NCI-H2196 treated with DMSO at 0.1 percent for 48 hours (cell line): ENCODE results near the gene AMDHD2.

Experiments used
- DNase-seq: peaks from one replicate; lab custom pipeline; 2025; ENCODE audit not compliant: unreplicated experiment; lab: John Stamatoyannopoulos, UW

The AMDHD2 gene

GRCh38 chr16:2515180-2515851 is 4.9 kb upstream of the AMDHD2 start:
- no peak for DNase-seq

- no peak for DNase-seq
Observed at GRCh38 chr16:2516391-2517240, 3.6 kb upstream of the AMDHD2 start.

- no peak for DNase-seq
Observed at GRCh38 chr16:2517954-2518605, 2.1 kb upstream of the AMDHD2 start.

- no peak for DNase-seq
Observed at GRCh38 chr16:2518823-2519710, 1.1 kb upstream of the AMDHD2 start.

- DNase-seq = no peak
Observed at GRCh38 chr16:2519711-2520080, 475 bp upstream of the AMDHD2 start.

GRCh38 chr16:2520784-2521531 is 787 bp downstream of the AMDHD2 start:
- DNase-seq = no peak

- no peak for DNase-seq
Observed at GRCh38 chr16:2523801-2524231, 3.6 kb downstream of the AMDHD2 start.

- DNase-seq = no peak
Observed at GRCh38 chr16:2524339-2524938, 4.3 kb downstream of the AMDHD2 start.

GRCh38 chr16:2526135-2526534 is 6.0 kb downstream of the AMDHD2 start:
- no peak for DNase-seq

GRCh38 chr16:2527071-2527783 is 7.1 kb downstream of the AMDHD2 start:
- DNase-seq = no peak

GRCh38 chr16:2527784-2528100 is 7.6 kb downstream of the AMDHD2 start:
- DNase-seq = no peak

- no peak for DNase-seq
Observed at GRCh38 chr16:2528161-2529060, 8.2 kb downstream of the AMDHD2 start.

- no peak for DNase-seq
Observed at GRCh38 chr16:2529061-2529931, 9.1 kb downstream of the AMDHD2 start.

GRCh38 chr16:2529961-2530628 is 9.9 kb downstream of the AMDHD2 start:
- no peak for DNase-seq

GRCh38 chr16:2530629-2531318 is 10.6 kb downstream of the AMDHD2 start:
- no peak for DNase-seq

GRCh38 chr16:2531371-2531695 is 11.2 kb downstream of the AMDHD2 start, which contains the start of gene CEMP1:
Gene CEMP1 (minus strand): TSS chr16:2531408. CDS start chr16:2531073, 335 bp downstream.
- no peak for DNase-seq
